A172 (cell line): ENCODE data around the gene ENDOU. TPM values are rescaled to one million over a fixed set of nuclear protein-coding genes. Genes with fewer than 3 reads are reported as not detected.

Source experiments
- DNase-seq: peaks from one replicate; pipeline ENCODE4 v3.0.0-alpha.2; 2015; ENCODE audit warnings: low spot score
- total RNA-seq: library from RNA; depleted of rRNA; stranded (reverse); fragments of >200 nt; shearing (Covaris generic); gene quantifications from 2 replicates; pipeline ENCODE4 v1.2.3, GENCODE V29; 2014

The ENDOU gene
- total RNA-seq, 1 experiment from 2014 or later = not detected

DNA sequence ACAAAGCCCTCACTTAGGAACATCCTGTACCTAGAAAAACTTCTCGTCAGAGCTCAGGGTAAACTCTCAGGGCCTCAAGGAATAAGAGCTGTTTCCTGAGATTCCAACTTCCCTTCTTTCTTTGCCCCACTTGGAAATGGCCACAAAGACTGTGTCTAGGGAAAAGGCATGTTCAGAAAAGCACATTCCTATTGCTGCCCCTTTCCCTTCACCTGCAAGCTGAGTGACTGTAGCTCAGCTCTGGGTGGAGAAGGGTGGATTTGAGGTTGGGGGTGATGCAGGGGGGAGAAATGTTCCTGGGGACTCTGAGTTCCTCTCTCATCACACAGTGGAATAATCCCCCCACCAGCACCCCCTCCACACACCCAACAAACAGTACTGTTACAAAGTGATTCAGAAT lies 6.8 kb downstream of the ENDOU start:
- DNase-seq = no peak

- peak; percentile 51 for DNase-seq
These were observed 7.7 kb downstream of the ENDOU start for GRCh38 chr12:47717443-47718193.

- DNase-seq = no peak
These were observed 8.2 kb downstream of the ENDOU start for GRCh38 chr12:47717046-47717442.

GRCh38 chr12:47715877-47716548 lies 9.3 kb downstream of the ENDOU start:
- no peak for DNase-seq

DNA sequence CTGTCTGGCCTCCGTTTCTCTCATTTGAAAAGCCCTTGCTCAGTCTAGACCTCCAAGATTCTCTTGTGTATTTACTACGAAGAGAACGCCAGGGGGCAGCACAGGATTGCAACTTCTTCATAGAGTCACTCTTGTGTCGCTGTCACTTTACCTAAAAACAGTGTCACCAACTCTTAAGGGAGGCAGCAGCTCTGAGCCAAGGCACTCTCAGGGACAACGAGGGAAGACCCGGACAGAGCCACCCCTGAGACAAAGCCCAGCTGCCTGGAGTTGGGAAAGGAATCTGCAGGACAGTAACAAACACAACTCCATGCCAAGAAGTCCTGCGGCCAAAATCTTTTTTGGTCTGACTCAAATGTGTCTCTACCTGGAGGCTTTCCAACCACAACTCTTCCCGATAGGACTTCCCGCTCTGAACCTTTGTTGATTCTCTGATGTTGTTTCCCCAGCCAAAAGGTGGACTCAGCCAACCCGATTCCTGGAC lies 9.9 kb downstream of the ENDOU start:
- DNase-seq = peak; percentile 70

DNA sequence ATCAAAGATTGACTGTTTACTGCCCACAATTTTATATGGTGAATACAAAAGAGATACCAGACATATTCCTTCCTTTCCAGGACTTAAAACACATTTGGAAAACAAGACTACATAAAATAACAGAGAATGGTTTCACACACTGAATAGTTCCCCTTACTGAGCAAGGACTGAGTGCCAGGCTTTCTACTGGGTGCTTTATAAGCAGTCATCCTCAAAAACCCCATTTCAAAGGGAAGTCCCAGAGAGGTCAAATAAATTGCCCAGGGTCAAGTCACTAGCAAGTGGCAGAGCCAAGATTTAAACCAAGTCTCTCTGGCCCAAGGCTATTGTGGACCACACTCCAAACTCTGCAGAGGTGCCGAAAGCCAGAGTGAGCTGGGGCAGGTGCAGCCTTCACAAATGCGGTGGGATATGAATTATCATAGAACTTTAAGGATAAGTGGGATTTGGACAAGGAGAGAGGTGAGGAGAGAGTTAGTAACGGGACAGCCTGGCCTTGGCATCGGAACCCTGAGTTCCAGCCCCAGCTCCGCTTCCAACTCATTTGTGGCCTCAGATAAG lies 10.4 kb downstream of the ENDOU start:
- no peak for DNase-seq

GRCh38 chr12:47712171-47712570 lies 13.1 kb downstream of the ENDOU start:
- no peak for DNase-seq

- DNase-seq = no peak
These were observed 13.8 kb downstream of the ENDOU start for GRCh38 chr12:47711448-47711847.

DNA sequence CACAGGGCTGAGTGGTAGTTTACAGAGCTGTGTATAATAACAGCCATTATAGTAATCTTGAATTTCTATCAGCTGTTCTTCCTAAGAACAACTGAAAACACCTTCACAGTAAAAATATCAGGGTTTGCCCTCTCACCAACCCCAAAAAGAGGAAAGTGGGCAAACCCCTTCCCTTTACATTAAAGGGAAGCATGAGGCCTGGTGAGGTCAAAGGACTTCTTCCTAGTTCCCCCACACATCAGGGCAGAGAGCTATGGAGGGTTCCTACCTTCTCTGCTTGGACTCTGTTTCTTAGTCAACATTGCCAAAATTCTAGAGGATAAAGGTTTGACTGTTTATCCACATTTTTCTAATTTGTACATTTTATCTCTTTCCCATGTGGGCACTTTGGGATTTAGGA lies 15.0 kb downstream of the ENDOU start:
- no peak for DNase-seq

GRCh38 chr12:47709671-47710070 lies 15.6 kb downstream of the ENDOU start:
- DNase-seq = no peak

DNA sequence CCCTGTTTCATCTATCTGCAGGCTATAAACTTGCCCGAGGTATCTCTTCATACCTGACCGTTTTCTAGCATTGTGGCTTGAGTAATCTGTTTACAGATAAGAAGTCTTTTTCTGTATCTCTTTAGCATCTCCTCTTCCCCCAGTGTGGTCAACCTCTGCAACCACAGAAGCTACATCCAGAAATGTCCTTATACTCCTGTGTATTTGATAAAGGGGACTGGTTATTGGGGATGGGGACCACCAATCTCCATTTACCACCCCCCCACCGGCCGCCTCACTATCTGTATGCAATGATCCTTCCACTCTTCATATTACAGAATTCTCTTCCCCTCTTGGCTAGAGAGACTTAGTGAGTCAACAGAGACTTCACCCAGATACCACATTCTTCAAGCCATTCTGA lies 16.1 kb downstream of the ENDOU start:
- DNase-seq = no peak

DNA sequence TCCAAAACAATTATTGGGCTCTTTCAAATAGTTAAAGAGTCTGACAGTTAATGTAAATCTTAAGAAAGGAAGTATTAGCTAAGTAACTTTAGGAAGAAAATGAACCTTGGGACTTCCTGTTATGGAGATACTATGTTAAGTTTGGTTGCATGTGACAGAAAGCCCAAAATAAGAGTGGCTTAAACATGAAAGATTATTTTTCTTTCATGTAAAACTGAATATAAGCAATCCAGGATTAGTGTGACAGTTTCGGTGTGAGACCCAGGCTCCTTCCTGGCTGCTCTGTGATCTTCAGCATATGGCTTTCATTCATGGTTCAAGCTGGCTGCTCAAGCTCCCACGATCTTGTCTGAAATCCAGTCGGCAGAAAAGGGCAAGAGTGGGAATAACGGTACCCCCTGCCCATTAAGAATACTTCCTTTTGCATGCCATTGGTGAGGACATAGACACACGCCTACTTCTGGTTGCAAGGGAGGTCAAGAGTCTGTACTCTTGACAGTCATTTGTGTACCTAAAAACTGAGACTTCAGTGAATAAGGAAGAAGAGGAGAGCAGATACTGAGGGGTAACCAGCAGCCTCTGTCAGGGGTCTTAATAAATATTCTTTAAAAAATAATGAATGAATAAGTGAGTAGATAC lies 17.3 kb downstream of the ENDOU start:
- no peak for DNase-seq

DNA sequence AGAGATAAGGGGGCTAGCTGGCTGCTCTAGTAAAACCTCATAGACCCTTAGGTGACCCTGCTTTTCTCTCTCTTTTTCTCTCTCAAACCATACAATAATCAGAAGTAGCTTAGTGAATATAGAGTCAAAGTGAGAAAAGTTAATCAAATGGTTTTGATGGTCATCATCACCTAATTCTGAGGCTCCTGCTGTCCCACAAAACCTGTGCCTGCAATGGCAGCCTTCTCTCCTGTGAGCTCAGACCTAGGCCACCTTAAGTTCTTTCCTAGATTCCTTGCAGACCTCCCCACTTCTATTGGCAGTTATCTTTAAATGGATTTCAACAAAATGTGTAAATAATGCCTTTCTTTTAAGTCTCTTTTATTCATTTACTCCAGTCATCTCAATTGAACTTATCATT lies 17.9 kb downstream of the ENDOU start:
- no peak for DNase-seq

DNA sequence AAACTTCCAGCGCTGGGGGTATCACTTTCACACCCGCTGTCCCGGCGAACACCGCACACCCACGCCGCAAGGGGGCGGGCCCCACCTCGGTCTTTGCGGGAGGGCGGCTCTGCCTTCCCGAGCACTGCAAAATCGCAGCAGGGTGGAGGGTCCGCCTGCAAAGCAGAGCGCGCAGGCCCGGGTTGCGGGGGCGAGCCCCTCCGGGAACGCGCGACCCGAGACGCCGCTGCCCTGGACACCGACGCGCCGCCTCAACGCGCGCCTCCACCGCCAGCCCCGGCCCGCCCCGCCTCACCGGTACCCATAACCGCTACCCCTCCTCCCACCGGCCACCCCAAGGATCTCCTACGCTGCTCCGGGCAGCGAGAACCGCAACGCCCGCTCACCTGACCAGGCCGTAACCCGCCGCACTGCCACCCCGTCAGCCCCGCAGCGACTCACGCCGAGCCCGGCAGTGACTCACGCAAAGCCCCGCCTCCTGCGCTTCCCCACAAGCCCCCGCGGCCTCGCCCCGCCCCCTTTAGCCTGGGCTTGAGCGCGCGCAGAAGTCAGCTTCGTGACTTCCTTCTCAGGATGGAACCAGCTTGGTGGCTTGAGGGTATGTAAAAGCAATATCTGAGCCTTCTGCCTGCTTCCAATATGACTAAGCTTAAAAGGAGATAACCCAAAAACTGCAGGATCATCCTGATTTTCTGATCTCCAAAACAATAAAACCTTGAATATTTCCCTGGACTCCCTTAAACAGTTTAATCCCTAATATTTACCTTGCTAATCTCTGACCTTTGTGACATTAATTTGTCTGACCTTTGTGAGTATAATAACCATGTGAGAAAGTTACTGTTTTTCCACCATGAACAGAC lies 19.5 kb downstream of the ENDOU start, which contains the start of gene RPAP3:
Gene RPAP3 (minus strand): TSS at position 465 of the 860 bp plus-strand sequence. CDS start 3,190 bp downstream, outside the sequence.
- peak; percentile 82 for DNase-seq

GRCh38 chr12:47705229-47705565 lies 20.1 kb downstream of the ENDOU start:
- no peak for DNase-seq

GRCh38 chr12:47704719-47705118 lies 20.6 kb downstream of the ENDOU start:
- no peak for DNase-seq

DNA sequence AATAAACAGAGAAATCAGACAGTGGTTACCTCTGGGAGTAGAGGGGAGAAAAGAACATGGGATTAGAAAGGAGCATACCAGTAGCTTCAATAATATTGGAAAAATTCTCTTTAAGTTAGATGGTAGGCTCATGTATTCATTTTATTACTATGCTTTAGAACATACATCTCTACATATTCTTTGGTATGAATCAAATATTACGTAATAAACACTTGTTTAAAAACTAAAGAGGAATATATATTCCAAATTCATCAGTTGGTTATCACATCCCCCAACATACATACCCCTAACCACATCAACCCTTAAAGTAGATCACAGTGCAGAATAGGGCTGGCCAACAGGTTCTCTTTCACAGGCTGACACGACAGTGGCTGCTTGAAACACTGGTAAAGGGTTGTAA lies 25.0 kb downstream of the ENDOU start:
- DNase-seq = no peak

DNA sequence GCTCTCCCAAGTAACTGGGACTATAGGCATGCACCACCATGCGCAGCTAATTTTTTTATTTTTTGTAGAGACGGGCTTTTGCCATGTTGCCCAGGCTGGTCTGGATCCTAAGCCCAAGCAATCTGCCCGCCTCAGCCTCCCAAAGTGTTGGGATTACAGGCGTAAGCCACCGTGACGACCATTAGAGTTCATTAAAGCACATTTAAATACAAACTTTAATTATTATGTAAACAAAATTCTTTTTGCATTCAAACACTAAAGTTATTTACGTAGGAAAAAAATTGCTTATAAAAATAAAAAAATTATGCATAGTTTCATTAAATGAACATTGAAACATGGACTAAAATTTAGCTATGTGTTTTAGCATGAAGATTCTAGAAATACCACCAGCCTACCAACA lies 26.7 kb downstream of the ENDOU start:
- DNase-seq = no peak

DNA sequence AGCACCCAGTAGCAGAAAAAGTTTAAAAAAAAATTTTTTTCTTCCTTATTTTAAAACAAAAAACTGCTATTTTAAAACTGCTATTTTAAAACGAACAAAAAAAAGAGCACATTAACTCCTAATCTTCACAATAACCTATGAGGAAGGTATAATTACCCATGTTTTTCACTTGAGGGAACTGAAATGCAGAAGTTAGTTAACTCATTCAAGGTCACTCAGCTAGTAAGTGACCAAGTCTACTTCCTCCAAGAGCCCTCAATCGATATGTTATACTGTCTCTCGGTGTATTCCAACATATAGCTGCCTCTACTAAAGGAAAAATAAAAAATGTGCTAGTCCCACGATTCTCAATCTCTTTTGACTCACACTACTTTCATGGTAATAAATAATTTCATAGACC lies 27.2 kb downstream of the ENDOU start:
- no peak for DNase-seq

GRCh38 chr12:47689215-47689614 lies 36.1 kb downstream of the ENDOU start:
- no peak for DNase-seq

GRCh38 chr12:47687636-47688035 lies 37.7 kb downstream of the ENDOU start:
- no peak for DNase-seq
